ENCODE measurements around the gene MEG3.

DNA sequence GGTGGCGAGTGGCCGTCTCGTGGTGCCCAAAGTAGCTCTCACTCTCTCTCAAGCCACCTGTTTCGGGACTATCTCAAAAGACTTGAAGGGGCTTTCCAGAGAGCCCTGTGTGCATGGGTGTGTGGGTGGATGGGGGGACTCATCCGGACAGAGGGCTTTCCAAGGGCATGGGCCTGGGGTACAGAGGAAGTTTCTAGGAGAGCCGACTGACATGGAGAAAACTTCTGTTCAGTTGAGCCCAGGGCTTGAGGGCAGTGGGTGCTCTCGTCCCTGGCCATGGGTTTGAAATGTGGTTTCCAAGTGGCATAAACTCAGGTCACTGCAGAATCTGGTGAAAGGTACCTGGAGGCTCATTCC is 47.4 kb upstream of the MEG3 start:
- TF ChIP-seq CTCF (IDR thresholded peaks at IDR 0.05; ENCODE audit: poor library complexity, severe bottlenecking) (no peak), REST (IDR thresholded peaks at IDR 0.05; ENCODE audit: borderline replicate concordance) (no peak), EZH2 (IDR thresholded peaks at IDR 0.05; ENCODE audit: borderline replicate concordance, insufficient read depth, low read length, poor library complexity, severe bottlenecking) (no peak), RAD21 (conservative IDR thresholded peaks at IDR 0.05) (no peak)

Data from neural cell (in vitro differentiated cells).